Effector memory CD8-positive, alpha-beta T cell (primary cell): ENCODE results near the gene TTC33.
"Not testable (repeated sequence)": the region's sequence is repeated elsewhere in the genome, so short reads cannot be mapped to it uniquely, and the experiment has no call there.

Source experiments
- ATAC-seq: fragments of 150-1000 bp; cut with Tn5 transposase; replicated peaks from 2 replicates; pipeline ENCODE4 v1.10.0; 2021; ENCODE audit warnings: mild to moderate bottlenecking, moderate library complexity
- DNase-seq, 3 experiments: peaks; one replicate each; pipeline ENCODE4 v3.0.0; 2021
- H3K27ac Mint-ChIP-seq, 2 donors: one replicate each; pipeline ENCODE4 v1.8.0; 2022; ENCODE audit warnings: mild to moderate bottlenecking in 2 of 2, mixed read lengths in 2 of 2, moderate library complexity in 2 of 2
- H3K27me3 Mint-ChIP-seq, 2 donors: one replicate each; pipeline ENCODE4 v1.8.0; 2022; ENCODE audit warnings: mixed read lengths in 2 of 2
- H3K36me3 Mint-ChIP-seq: one replicate; pipeline ENCODE4 v1.8.0; 2022; ENCODE audit warnings: mild to moderate bottlenecking, moderate library complexity, mixed read lengths; ENCODE audit not compliant: insufficient read depth
- H3K4me1 Mint-ChIP-seq, 2 donors: one replicate each; pipeline ENCODE4 v1.8.0; 2022; ENCODE audit warnings: low read depth in 2 of 2, mixed read lengths in 2 of 2
- H3K4me3 Mint-ChIP-seq, 2 donors: one replicate each; pipeline ENCODE4 v1.8.0; 2022; ENCODE audit warnings: mild to moderate bottlenecking in 2 of 2, mixed read lengths in 2 of 2, moderate library complexity in 2 of 2
- H3K9me3 Mint-ChIP-seq, 2 donors: one replicate each; pipeline ENCODE4 v1.8.0; 2022; ENCODE audit warnings: mixed read lengths in 2 of 2

The TTC33 gene

GRCh38 chr5:40585537-40586267 lies 170.1 kb downstream of the TTC33 start:
- Mint-ChIP-seq H3K4me3 (no peak overlapping the region), H3K27me3 (no peaks in the 10 kb centered on the region), H3K36me3 (no peaks in the 10 kb centered on the region), H3K9me3 (no peaks in the 10 kb centered on the region), H3K4me1 (peaks cover 2 to 7% of the 10 kb centered on the region in 2 donors), H3K27ac (no peak overlapping the region)
- DNase-seq (no peak), ATAC-seq (no peak)

GRCh38 chr5:40584054-40584453 lies 171.7 kb downstream of the TTC33 start:
- no peaks in the 10 kb centered on the region for H3K27me3 Mint-ChIP-seq
- no peak overlapping the region for H3K27ac Mint-ChIP-seq
- H3K4me3 Mint-ChIP-seq: no peak overlapping the region
- H3K4me1 Mint-ChIP-seq: peaks cover 4 to 12% of the 10 kb centered on the region in 2 donors
- H3K9me3 Mint-ChIP-seq: no peaks in the 10 kb centered on the region
- ATAC-seq (no peak), DNase-seq (no peak)
- H3K36me3 Mint-ChIP-seq: no peaks in the 10 kb centered on the region

GRCh38 chr5:40578501-40579451 lies 177.0 kb downstream of the TTC33 start:
- DNase-seq (no peak), ATAC-seq (peak; percentile 10)
- Mint-ChIP-seq H3K27me3 (no peaks in the 10 kb centered on the region), H3K4me3 (peak overlapping the region; percentile 45 to 75), H3K27ac (peak overlapping the region; percentile 56 to 93), H3K4me1 (peaks cover 9 to 17% of the 10 kb centered on the region in 2 donors), H3K36me3 (no peaks in the 10 kb centered on the region), H3K9me3 (no peaks in the 10 kb centered on the region)

- Mint-ChIP-seq H3K27me3 (no peaks in the 10 kb centered on the region), H3K4me1 (peaks cover 9 to 17% of the 10 kb centered on the region in 2 donors), H3K27ac (no peak overlapping the region), H3K36me3 (no peaks in the 10 kb centered on the region), H3K4me3 (no peak overlapping the region), H3K9me3 (no peaks in the 10 kb centered on the region)
- DNase-seq (no peak), ATAC-seq (no peak)
These were observed 178.0 kb downstream of the TTC33 start for GRCh38 chr5:40577718-40578117.

GRCh38 chr5:40575921-40576320 lies 179.8 kb downstream of the TTC33 start:
- Mint-ChIP-seq H3K4me3 (no peak overlapping the region), H3K4me1 (peaks cover 9 to 17% of the 10 kb centered on the region in 2 donors), H3K36me3 (no peaks in the 10 kb centered on the region), H3K9me3 (no peaks in the 10 kb centered on the region), H3K27me3 (no peaks in the 10 kb centered on the region), H3K27ac (no peak overlapping the region)
- ATAC-seq: no peak
- DNase-seq: no peak

- ATAC-seq (no peak), DNase-seq (no peak)
- Mint-ChIP-seq H3K4me1 (peaks cover 14 to 18% of the 10 kb centered on the region in 2 donors), H3K9me3 (no peaks in the 10 kb centered on the region), H3K4me3 (no peak overlapping the region), H3K27me3 (no peaks in the 10 kb centered on the region), H3K27ac (no peak overlapping the region), H3K36me3 (no peaks in the 10 kb centered on the region)
These were observed 180.3 kb downstream of the TTC33 start for GRCh38 chr5:40575411-40575810.

GRCh38 chr5:40572937-40573336 lies 182.8 kb downstream of the TTC33 start:
- Mint-ChIP-seq H3K27ac (no peak overlapping the region), H3K9me3 (no peaks in the 10 kb centered on the region), H3K4me1 (peaks cover 7% of the 10 kb centered on the region in 2 donors), H3K36me3 (no peaks in the 10 kb centered on the region), H3K4me3 (no peak overlapping the region), H3K27me3 (no peaks in the 10 kb centered on the region)
- no peak for DNase-seq
- no peak for ATAC-seq

- DNase-seq (no peak), ATAC-seq (no peak)
- no peak overlapping the region for H3K27ac Mint-ChIP-seq
- peaks cover 7% of the 10 kb centered on the region in 2 donors for H3K4me1 Mint-ChIP-seq
- no peaks in the 10 kb centered on the region for H3K27me3 Mint-ChIP-seq
- no peaks in the 10 kb centered on the region for H3K36me3 Mint-ChIP-seq
- H3K9me3 Mint-ChIP-seq: no peaks in the 10 kb centered on the region
- H3K4me3 Mint-ChIP-seq: no peak overlapping the region
These were observed 183.4 kb downstream of the TTC33 start for GRCh38 chr5:40572391-40572790.

GRCh38 chr5:40571729-40572128 lies 184.0 kb downstream of the TTC33 start:
- ATAC-seq (no peak), DNase-seq (no peak)
- Mint-ChIP-seq H3K9me3 (no peaks in the 10 kb centered on the region), H3K4me3 (no peak overlapping the region), H3K36me3 (no peaks in the 10 kb centered on the region), H3K27me3 (no peaks in the 10 kb centered on the region), H3K4me1 (peaks cover 7% of the 10 kb centered on the region in 2 donors), H3K27ac (no peak overlapping the region)

GRCh38 chr5:40570408-40571129 lies 185.2 kb downstream of the TTC33 start:
- no peaks in the 10 kb centered on the region for H3K9me3 Mint-ChIP-seq
- no peaks in the 10 kb centered on the region for H3K36me3 Mint-ChIP-seq
- H3K4me3 Mint-ChIP-seq: no peak overlapping the region
- ATAC-seq: peak; percentile 44
- H3K27me3 Mint-ChIP-seq: no peaks in the 10 kb centered on the region
- DNase-seq: no peak
- H3K27ac Mint-ChIP-seq: no peak overlapping the region
- H3K4me1 Mint-ChIP-seq: peaks cover 7% of the 10 kb centered on the region in 2 donors

GRCh38 chr5:40569546-40570270 lies 186.1 kb downstream of the TTC33 start:
- H3K9me3 Mint-ChIP-seq: no peaks in the 10 kb centered on the region
- H3K4me3 Mint-ChIP-seq: no peak overlapping the region
- DNase-seq (no peak), ATAC-seq (no peak)
- H3K27me3 Mint-ChIP-seq: no peaks in the 10 kb centered on the region
- peaks cover 7% of the 10 kb centered on the region in 2 donors for H3K4me1 Mint-ChIP-seq
- no peaks in the 10 kb centered on the region for H3K36me3 Mint-ChIP-seq
- H3K27ac Mint-ChIP-seq: no peak overlapping the region

GRCh38 chr5:40568548-40568947 lies 187.2 kb downstream of the TTC33 start:
- no peak overlapping the region for H3K27ac Mint-ChIP-seq
- H3K4me1 Mint-ChIP-seq: peaks cover 7% of the 10 kb centered on the region in 2 donors
- H3K36me3 Mint-ChIP-seq: no peaks in the 10 kb centered on the region
- no peaks in the 10 kb centered on the region for H3K27me3 Mint-ChIP-seq
- no peaks in the 10 kb centered on the region for H3K9me3 Mint-ChIP-seq
- DNase-seq (no peak), ATAC-seq (no peak)
- H3K4me3 Mint-ChIP-seq: no peak overlapping the region

GRCh38 chr5:40563173-40563572 lies 192.6 kb downstream of the TTC33 start:
- H3K4me1 Mint-ChIP-seq, H3K36me3 Mint-ChIP-seq, H3K27me3 Mint-ChIP-seq, H3K27ac Mint-ChIP-seq, DNase-seq, ATAC-seq, H3K4me3 Mint-ChIP-seq: not testable (repeated sequence)
- H3K9me3 Mint-ChIP-seq: peaks cover 1 to 10% of the 10 kb centered on the region in 2 donors
